ENCODE results near the gene TMEM234. TPM values are rescaled to one million over a fixed set of nuclear protein-coding genes. Genes with fewer than 3 reads are reported as not detected.
A peak's percentile ranks its signal among the peaks of the same experiment; 100 is the strongest.

The TMEM234 gene
- total and polyA plus RNA-seq, 2 experiments from 2014 or later = 24.1 to 38.0 TPM

- TF ChIP-seq CTCF (IDR thresholded peaks at IDR 0.05; ENCODE audit: low read depth, low read length) = no peak
- peaks cover 27% of the 10 kb centered on the region for H3K4me1 ChIP-seq (ENCODE audit: low read depth)
- H3K36me3 ChIP-seq = peaks cover 14% of the 10 kb centered on the region
- no peaks in the 10 kb centered on the region for H3K27me3 ChIP-seq
- no peaks in the 10 kb centered on the region for H3K9me3 ChIP-seq (ENCODE audit: low read depth)
- no peak overlapping the region for H3K27ac ChIP-seq
- no peak overlapping the region for H3K4me3 ChIP-seq
- DNase-seq (ENCODE audit: low read depth in 1 of 2, low spot score in 1 of 2) = peak in 1 of 2 donors; percentile 33
Observed at GRCh38 chr1:32172621-32173245, 49.4 kb downstream of the TMEM234 start.

GRCh38 chr1:32170991-32171390, 51.2 kb downstream of the TMEM234 start:
- Histone ChIP-seq H3K36me3 (peaks cover 26% of the 10 kb centered on the region), H3K27me3 (no peaks in the 10 kb centered on the region), H3K9me3 (ENCODE audit: low read depth) (no peaks in the 10 kb centered on the region), H3K4me3 (no peak overlapping the region), H3K4me1 (ENCODE audit: low read depth) (peaks cover 27% of the 10 kb centered on the region), H3K27ac (peak overlapping the region; percentile 83)
- DNase-seq (ENCODE audit: low read depth in 1 of 2, low spot score in 1 of 2) = peak in 1 of 2 donors; percentile 8
- no peak for TF ChIP-seq CTCF (IDR thresholded peaks at IDR 0.05; ENCODE audit: low read depth, low read length)

Other genes starting within 250 kb of the TMEM234 start
- gene KHDRBS1, start 208.5 kb downstream of the TMEM234 start, total RNA-seq = 86.8 and 99.5 TPM in 2 replicates
- gene KHDRBS1, start 208.5 kb downstream of the TMEM234 start, polyA plus RNA-seq = 116 and 152 TPM in 2 replicates
- gene TMEM39B, start 149.4 kb downstream of the TMEM234 start, total RNA-seq = 5.1 TPM in 2 replicates
- gene TMEM39B, start 149.4 kb downstream of the TMEM234 start, polyA plus RNA-seq = 4.6 and 7.0 TPM in 2 replicates
- 36.8 and 45.7 TPM in 2 replicates for gene KPNA6, start 114.3 kb downstream of the TMEM234 start, total RNA-seq
- gene KPNA6, start 114.3 kb downstream of the TMEM234 start, polyA plus RNA-seq = 33.8 and 53.2 TPM in 2 replicates
- 40.8 and 40.9 TPM in 2 replicates for gene TXLNA, start 42.7 kb downstream of the TMEM234 start, total RNA-seq
- gene TXLNA, start 42.7 kb downstream of the TMEM234 start, polyA plus RNA-seq = 31.3 and 33.3 TPM in 2 replicates
- gene CCDC28B, start 21.8 kb downstream of the TMEM234 start, total RNA-seq = 68.7 and 75.1 TPM in 2 replicates
- 99.7 and 111 TPM in 2 replicates for gene CCDC28B, start 21.8 kb downstream of the TMEM234 start, polyA plus RNA-seq
- 1.4 and 2.0 TPM in 2 replicates for gene IQCC, start 16.7 kb downstream of the TMEM234 start, total RNA-seq
- gene IQCC, start 16.7 kb downstream of the TMEM234 start, polyA plus RNA-seq = 2.8 and 4.8 TPM in 2 replicates
- not detected in 2 replicates for gene DCDC2B, start 13.3 kb downstream of the TMEM234 start, total RNA-seq
- 0.64 and 0.72 TPM in 2 replicates for gene DCDC2B, start 13.3 kb downstream of the TMEM234 start, polyA plus RNA-seq
- gene EIF3I, start 54 bp upstream of the TMEM234 start, total RNA-seq = 165 and 227 TPM in 2 replicates
- 239 and 243 TPM in 2 replicates for gene EIF3I, start 54 bp upstream of the TMEM234 start, polyA plus RNA-seq
- gene FAM167B, start 24.9 kb upstream of the TMEM234 start, total RNA-seq = 1.4 and 2.1 TPM in 2 replicates
- gene FAM167B, start 24.9 kb upstream of the TMEM234 start, polyA plus RNA-seq = 1.2 and 4.6 TPM in 2 replicates
- gene LCK, start 28.9 kb upstream of the TMEM234 start, total RNA-seq = 0.18 TPM in 1 of 2 replicates, not detected in the other
- gene LCK, start 28.9 kb upstream of the TMEM234 start, polyA plus RNA-seq = 0.16 TPM in 1 of 2 replicates, not detected in the other
- 67.6 and 76.9 TPM in 2 replicates for gene HDAC1, start 69.7 kb upstream of the TMEM234 start, total RNA-seq
- 96.8 and 110 TPM in 2 replicates for gene HDAC1, start 69.7 kb upstream of the TMEM234 start, polyA plus RNA-seq
- 263 and 317 TPM in 2 replicates for gene MARCKSL1, start 113.9 kb upstream of the TMEM234 start, total RNA-seq
- gene MARCKSL1, start 113.9 kb upstream of the TMEM234 start, polyA plus RNA-seq = 435 and 587 TPM in 2 replicates
- 8.6 and 12.0 TPM in 2 replicates for gene FAM229A, start 140.1 kb upstream of the TMEM234 start, total RNA-seq
- 8.7 and 12.3 TPM in 2 replicates for gene FAM229A, start 140.1 kb upstream of the TMEM234 start, polyA plus RNA-seq
- 2.3 and 8.0 TPM in 2 replicates for gene TSSK3, start 140.2 kb upstream of the TMEM234 start, total RNA-seq
- gene TSSK3, start 140.2 kb upstream of the TMEM234 start, polyA plus RNA-seq = 4.5 and 4.7 TPM in 2 replicates
- gene BSDC1, start 172.1 kb upstream of the TMEM234 start, total RNA-seq = 78.7 and 79.5 TPM in 2 replicates
- gene BSDC1, start 172.1 kb upstream of the TMEM234 start, polyA plus RNA-seq = 56.2 and 56.7 TPM in 2 replicates
- gene ZBTB8B, start 242.7 kb upstream of the TMEM234 start, total RNA-seq = 1.8 and 2.1 TPM in 2 replicates
- gene ZBTB8B, start 242.7 kb upstream of the TMEM234 start, polyA plus RNA-seq = 0.56 and 0.96 TPM in 2 replicates

All from cardiac muscle cell (in vitro differentiated cells and primary cell).